Body of pancreas (tissue), 4 donors: ENCODE data around the gene TMEM217.
"Not testable (repeated sequence)": the region's sequence is repeated elsewhere in the genome, so short reads cannot be mapped to it uniquely, and the experiment has no call there.

Source experiments
- CTCF ChIP-seq, 7 experiments: fragments of 450-650 bp in 4 of 7; fragments of 200-600 bp in 3 of 7; sonication (generic) in 3 of 7; IDR thresholded peaks; one replicate each; pipeline ENCODE4 v1.5.1; 2016 to 2019; ENCODE audit warnings: antibody characterized with exemption in 7 of 7
- POLR2A ChIP-seq, 3 donors: fragments of 450-650 bp; IDR thresholded peaks; one replicate each; pipeline ENCODE4 v1.6.1; 2016; ENCODE audit warnings: antibody characterized with exemption in 3 of 3, mild to moderate bottlenecking in 2 of 3

- TF ChIP-seq CTCF, POLR2A (IDR thresholded peaks at IDR 0.05): not testable (repeated sequence)
Observed at GRCh38 chr6:37185949-37186720, 71.8 kb downstream of the TMEM217 start.
